ENCODE data around the gene SP110.
"Not testable (repeated sequence)": the region's sequence is repeated elsewhere in the genome, so short reads cannot be mapped to it uniquely, and the experiment has no call there.

SP110 gene

DNA sequence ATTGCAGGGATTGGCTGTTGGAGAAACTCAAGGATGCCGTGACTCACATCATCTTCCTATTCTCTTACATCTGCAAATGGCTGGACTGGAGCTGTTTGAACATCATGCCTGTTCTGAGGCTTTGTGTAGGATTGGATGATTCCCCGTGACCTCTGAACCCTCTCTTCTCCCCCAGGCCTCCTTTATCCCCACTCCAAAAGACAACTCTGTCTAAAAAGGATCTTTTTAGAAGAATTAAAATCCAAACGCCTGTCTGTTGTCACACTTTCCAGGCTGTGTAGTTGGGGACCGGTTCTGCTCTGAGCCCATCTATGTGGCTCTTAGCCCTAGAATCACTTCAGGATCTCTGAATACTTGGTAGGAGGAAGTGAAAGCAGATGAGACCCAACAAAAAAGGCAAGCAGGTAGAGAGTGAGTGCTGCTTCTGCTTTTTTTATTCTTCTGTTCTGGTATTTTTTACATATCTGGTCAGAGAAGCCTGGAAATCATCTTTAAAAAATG lies 6.3 kb upstream of the SP110 start:
- TF ChIP-seq, protein P1, sequence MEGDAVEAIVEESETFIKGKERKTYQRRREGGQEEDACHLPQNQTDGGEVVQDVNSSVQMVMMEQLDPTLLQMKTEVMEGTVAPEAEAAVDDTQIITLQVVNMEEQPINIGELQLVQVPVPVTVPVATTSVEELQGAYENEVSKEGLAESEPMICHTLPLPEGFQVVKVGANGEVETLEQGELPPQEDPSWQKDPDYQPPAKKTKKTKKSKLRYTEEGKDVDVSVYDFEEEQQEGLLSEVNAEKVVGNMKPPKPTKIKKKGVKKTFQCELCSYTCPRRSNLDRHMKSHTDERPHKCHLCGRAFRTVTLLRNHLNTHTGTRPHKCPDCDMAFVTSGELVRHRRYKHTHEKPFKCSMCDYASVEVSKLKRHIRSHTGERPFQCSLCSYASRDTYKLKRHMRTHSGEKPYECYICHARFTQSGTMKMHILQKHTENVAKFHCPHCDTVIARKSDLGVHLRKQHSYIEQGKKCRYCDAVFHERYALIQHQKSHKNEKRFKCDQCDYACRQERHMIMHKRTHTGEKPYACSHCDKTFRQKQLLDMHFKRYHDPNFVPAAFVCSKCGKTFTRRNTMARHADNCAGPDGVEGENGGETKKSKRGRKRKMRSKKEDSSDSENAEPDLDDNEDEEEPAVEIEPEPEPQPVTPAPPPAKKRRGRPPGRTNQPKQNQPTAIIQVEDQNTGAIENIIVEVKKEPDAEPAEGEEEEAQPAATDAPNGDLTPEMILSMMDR (IDR thresholded peaks at IDR 0.05; ENCODE audit: low read depth, low read length, missing control alignments) = no peak
- DNase-seq (ENCODE audit: low read depth) = no peak
- no peak overlapping the region for H3K4me3 ChIP-seq (ENCODE audit: low read depth, low read length)
- in situ Hi-C loops (cut with HindIII; ENCODE audit: low sequenced_read_pairs) = no loop called here

DNA sequence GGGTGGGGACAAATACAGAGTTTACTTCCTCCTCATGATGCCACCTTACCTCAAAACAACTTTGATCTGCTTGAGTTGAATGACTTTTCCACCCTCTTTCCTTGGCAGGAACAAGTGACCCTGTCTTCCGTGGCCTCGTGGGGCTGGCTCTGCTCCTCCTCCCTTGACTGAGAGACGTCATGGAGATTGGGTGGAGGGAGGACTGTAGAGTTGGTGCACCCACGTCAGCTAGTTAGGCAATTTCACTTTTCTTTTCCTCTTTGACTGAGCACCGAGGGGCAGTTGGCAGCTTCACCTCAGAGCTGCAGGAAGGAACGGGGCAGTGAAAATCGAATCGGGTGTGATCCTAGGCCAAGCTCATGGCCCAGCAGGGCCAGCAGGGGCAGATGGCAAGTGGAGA lies 5.7 kb upstream of the SP110 start, which contains the start of gene SP140:
TSS of gene SP140 (plus strand) at position 251 of the 400 bp plus-strand sequence. CDS start at position 360, 109 bp downstream.
- TF ChIP-seq, protein P1 (IDR thresholded peaks at IDR 0.05; ENCODE audit: low read depth, low read length, missing control alignments) = no peak
- no peak within 1 kb of the TSS for H3K4me3 ChIP-seq (ENCODE audit: low read depth, low read length)
- in situ Hi-C loops (cut with HindIII; ENCODE audit: low sequenced_read_pairs) = no loop called here
- DNase-seq (ENCODE audit: low read depth) = no peak

DNA sequence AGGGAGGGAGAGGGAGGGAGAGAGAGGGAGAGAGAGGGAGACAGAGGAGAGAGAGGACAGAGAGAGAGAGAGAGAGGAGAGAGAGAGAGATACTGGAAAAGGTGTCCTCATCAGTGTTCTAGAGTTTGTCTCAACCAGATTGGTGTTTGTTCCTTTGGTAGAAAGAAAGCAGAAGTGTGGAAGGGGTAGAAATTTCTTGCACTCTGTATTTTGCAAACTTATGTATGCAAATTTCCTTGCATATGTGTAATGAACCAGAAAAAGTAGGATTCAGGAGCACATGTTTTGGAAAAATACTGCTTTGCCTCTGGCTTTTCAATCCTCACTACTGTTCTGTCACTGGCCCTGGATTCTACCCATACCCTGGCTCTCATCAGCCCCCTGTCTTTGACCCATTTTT lies 4.7 kb upstream of the SP110 start:
- TF ChIP-seq, protein P1 (IDR thresholded peaks at IDR 0.05; ENCODE audit: low read depth, low read length, missing control alignments) = no peak
- in situ Hi-C loops (cut with HindIII; ENCODE audit: low sequenced_read_pairs) = no loop called here

GRCh38 chr2:230222829-230223228 lies 3.0 kb upstream of the SP110 start:
- in situ Hi-C loops (cut with HindIII; ENCODE audit: low sequenced_read_pairs); H3K4me3 ChIP-seq (ENCODE audit: low read depth, low read length); DNase-seq (ENCODE audit: low read depth): not testable (repeated sequence)

More for the DNA sequence above, 4.7 kb upstream of the SP110 start:
- DNase-seq (ENCODE audit: low read depth) = no peak
- H3K4me3 ChIP-seq (ENCODE audit: low read depth, low read length) = no peak overlapping the region

- no peak for DNase-seq (ENCODE audit: low read depth)
- in situ Hi-C loops (cut with HindIII; ENCODE audit: low sequenced_read_pairs) = no loop called here
- H3K4me3 ChIP-seq (ENCODE audit: low read depth, low read length) = no peak overlapping the region
- TF ChIP-seq, protein P1 (IDR thresholded peaks at IDR 0.05; ENCODE audit: low read depth, low read length, missing control alignments) = no peak
These were observed 1.7 kb upstream of the SP110 start for GRCh38 chr2:230221493-230221892.

- in situ Hi-C loops (cut with HindIII; ENCODE audit: low sequenced_read_pairs) = no loop called here
- peak overlapping the region; percentile 65 for H3K4me3 ChIP-seq (ENCODE audit: low read depth, low read length)
- no peak for DNase-seq (ENCODE audit: low read depth)
- TF ChIP-seq, protein P1 (IDR thresholded peaks at IDR 0.05; ENCODE audit: low read depth, low read length, missing control alignments) = no peak
These were observed 674 bp upstream of the SP110 start for GRCh38 chr2:230220347-230220969.

- H3K4me3 ChIP-seq (ENCODE audit: low read depth, low read length) = no peak overlapping the region
- TF ChIP-seq, protein P1 (IDR thresholded peaks at IDR 0.05; ENCODE audit: low read depth, low read length, missing control alignments) = no peak
- in situ Hi-C loops (cut with HindIII; ENCODE audit: low sequenced_read_pairs) = no loop called here
- DNase-seq (ENCODE audit: low read depth) = no peak
These were observed 1.4 kb downstream of the SP110 start for GRCh38 chr2:230218421-230218820.

Measured in astrocyte of the cerebellum (primary cell).